Endometrial microvascular endothelial cells (primary cell): Measurements from ENCODE around the gene SAFB. TPM values are rescaled to one million over a fixed set of nuclear protein-coding genes. Genes with fewer than 3 reads are reported as not detected.
"Not testable (repeated sequence)": the region's sequence is repeated elsewhere in the genome, so short reads cannot be mapped to it uniquely, and the experiment has no call there.

Source experiments
- in situ Hi-C: cut with HindIII; loops from 2 replicates; pipeline ENCODE4 v1.10.0; 2017; ENCODE audit warnings: low sequenced_read_pairs, low pct_unique_long_range_greater_than_20kb; ENCODE audit errors: inconsistent ontology term
- total RNA-seq: library from RNA; depleted of rRNA; stranded (reverse); fragments of >200 nt; gene quantifications from one replicate; pipeline ENCODE4 v1.2.3, GENCODE V29; 2015; ENCODE audit errors: inconsistent ontology term

SAFB gene
- total RNA-seq, 1 donor from 2014 or later, result 27.9 TPM

- in situ Hi-C loops, result no loop called here
Observed at GRCh38 chr19:5593343-5594255, 29.3 kb upstream of the SAFB start.

- in situ Hi-C loops, result no loop called here
Observed at GRCh38 chr19:5594521-5594950, 28.3 kb upstream of the SAFB start.

GRCh38 chr19:5595129-5595528 lies 27.8 kb upstream of the SAFB start:
- in situ Hi-C loops, result no loop called here

DNA sequence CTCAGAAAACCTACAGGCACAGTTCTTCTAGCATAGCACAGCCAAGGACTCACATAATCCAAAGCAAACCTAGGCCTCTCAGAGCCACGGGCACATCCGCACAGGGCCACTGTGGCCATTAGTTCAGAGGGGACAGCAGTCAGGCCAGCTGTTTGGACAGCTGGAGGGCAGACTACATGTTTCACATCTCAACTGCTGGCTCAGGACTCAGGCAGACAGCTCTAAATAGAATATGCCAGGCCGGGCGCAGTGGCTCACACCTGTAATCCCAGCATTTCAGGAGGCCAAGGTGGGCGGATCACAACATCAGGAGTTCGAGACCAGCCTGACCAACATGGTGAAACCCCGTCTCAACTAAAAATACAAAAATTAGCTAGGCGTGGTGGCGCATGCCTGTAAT lies 27.1 kb upstream of the SAFB start:
- in situ Hi-C loops, result no loop called here

GRCh38 chr19:5600797-5601196 lies 22.1 kb upstream of the SAFB start:
- in situ Hi-C loops, result no loop called here

GRCh38 chr19:5603626-5604025 lies 19.3 kb upstream of the SAFB start:
- in situ Hi-C loops, result no loop called here

DNA sequence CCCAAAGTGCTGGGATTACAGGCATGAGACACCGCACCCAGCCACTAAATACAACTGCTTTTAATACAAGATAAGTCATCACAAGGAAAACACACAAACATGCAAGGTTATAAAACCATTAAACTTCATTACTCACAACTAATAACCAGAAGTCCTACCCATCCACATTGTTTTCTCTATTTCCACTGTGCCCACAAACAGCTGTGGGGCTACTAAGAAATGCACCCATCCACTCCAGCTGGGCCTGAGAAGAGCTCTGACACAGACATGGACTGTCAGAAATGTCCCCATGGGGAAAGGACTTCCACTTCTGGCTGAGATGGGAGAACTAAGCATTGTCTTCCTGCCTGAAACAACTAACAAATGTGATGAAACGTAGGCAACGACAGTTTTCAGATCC lies 17.5 kb upstream of the SAFB start:
- in situ Hi-C loops, result no loop called here

DNA sequence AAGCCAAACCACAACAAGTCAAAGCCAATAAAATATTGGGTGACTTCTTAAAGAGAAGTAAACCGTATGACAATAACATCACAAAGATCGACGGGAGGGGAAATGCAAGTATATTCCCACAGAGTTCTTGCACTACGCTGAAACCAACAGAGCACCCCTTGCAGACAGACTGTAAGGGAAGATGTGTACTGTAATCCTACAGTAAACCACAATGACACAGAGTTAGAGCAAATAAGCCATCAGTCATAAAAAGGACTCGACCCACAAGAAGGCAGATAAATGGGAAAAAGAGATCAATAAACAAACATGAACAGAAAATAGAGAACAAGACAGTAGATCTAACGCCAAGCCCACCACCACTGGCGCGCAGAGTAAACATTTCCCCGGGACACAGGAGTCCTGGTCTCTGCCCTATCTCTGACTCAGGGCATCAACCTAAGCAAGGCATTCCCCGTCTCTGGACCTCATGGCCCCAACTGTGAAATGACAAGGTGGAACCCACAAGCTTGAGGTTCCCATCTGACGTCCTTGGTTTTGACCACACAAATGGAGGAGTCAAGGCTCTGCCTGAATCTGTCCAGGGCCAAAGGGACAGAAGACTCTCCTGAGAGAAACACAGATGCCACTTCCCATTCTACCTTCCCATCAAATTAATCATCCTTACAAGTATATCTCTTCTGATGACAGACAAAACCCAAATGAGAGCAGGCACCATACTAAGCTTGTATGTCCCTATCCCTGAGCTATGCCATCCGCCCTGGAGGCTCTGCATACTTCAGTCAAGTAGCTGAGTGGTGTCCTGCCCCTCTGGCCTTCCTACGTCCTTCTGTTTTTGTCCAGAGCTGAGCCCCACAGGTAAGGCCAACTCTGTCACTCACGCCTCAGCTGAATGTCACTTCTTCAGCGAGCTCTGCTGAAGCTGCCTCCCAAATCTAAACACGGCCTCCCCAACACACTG lies 15.3 kb upstream of the SAFB start:
- in situ Hi-C loops, result no loop called here

GRCh38 chr19:5608291-5608690 lies 14.6 kb upstream of the SAFB start:
- in situ Hi-C loops, result no loop called here

DNA sequence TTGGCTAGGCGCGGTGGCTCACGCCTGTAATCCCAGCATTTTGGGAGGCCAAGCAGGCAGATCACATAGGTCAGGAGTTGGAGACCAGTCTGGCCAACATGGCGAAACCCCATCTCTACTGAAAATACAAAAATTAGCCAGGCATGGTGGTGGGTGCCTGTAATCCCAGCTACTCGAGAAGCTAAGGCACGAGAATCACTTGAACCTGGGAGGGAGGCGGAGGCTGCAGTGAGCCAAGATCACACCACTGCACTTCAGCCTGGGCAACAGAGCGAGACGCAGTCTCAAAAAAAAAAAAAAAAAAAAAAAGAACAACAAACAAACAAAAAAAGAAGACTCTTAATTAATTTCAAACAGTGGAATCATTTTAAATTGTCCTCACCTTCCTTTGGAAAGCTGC lies 14.1 kb upstream of the SAFB start:
- in situ Hi-C loops, result not testable (repeated sequence)

DNA sequence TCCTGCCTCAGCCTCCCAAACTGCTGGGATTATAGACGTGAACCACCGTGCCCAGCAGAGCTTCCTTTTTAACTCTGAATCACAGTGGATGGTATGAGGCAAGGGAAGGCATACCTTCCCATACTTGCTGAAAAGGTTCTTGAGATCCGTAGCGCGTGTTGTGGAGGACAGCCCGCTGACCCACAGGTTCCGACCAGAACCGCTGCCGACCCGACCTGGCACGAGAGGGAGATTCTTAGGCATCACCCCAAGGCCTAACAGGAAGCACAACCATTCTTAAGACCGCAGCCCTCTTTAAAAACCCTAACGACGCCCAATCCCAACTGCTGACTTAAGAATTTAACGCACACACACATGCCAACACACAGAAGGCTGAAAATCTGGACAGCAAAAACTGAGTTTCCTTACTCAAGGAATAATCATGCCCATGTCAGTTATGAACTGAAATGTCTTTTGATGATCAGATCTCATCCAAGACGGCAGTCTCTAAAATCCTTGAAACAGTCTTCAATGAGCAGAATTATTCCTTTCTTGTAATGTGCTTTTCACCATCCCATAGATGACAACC lies 12.9 kb upstream of the SAFB start:
- in situ Hi-C loops, result no loop called here

DNA sequence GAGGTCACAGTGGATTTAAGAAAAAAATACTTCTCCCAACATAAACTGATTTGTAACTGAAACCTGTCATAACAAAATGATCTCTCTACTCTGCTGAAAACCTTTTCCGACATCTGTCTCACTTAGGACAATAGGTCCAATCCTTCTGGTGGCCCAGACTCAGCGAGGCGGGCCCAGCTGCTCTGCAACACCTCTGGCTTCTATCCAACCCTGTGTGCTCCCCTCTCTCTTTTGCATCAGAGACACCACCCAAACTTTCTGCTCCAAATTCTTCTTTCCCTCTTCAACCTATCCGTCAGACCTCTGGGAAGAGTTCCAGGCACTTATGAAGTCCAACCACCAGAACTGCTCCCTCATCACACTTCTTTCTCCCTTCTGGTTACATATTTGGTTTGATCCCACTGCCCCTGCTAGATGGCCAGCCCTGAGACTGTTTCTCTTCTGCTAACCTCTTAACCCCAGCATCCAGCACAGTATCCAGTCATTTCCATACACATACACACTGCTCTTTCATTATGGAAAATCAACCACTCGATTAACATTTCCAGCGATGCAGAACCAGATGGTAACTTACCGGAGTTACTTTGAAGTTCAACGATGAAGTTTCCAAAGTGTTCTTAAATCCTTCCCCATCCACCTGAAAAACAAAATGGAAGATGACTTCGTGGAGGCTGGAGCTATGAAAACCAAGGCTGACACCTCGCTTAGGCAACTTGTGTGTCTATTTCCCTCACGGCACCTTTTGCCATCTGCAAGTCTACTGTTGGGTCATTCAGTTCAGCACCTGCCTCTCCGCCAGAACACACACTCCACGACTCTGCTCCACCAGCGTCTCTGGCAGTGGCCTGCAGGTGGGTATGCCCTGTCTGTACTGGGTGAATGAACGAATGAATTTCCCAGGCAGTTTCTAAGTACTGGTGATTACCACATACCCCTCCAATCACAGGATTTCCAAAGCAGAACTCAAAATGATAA lies 9.7 kb upstream of the SAFB start:
- in situ Hi-C loops, result no loop called here

GRCh38 chr19:5615756-5616327 lies 7.0 kb upstream of the SAFB start:
- in situ Hi-C loops, result no loop called here

GRCh38 chr19:5617080-5617479 lies 5.8 kb upstream of the SAFB start:
- in situ Hi-C loops, result no loop called here

GRCh38 chr19:5618591-5618990 lies 4.3 kb upstream of the SAFB start:
- in situ Hi-C loops, result no loop called here

DNA sequence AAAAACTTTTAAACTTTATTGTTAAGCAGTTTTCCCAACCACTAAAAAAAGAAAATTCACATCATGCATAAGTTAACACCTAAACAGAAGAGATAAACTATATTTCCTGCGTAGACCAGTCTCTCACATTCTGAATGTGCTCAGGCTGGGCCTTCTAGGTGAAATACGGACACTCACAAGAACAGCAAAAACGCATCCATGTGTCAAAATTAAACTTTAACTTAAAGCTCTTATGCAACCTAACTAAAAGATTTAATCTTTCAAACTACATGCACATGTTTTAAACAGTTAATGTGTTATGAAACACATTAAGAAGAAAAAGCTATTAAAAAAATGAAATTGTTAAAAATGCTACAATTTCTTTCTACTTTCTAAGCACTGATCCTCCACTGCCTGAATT lies 2.9 kb upstream of the SAFB start:
- in situ Hi-C loops, result no loop called here

- in situ Hi-C loops, result no loop called here
Observed at GRCh38 chr19:5621311-5621944, 1.5 kb upstream of the SAFB start.
